Astrocyte (in vitro differentiated cells and primary cell): Measurements from ENCODE around the gene PRR29. TPM values are rescaled to one million over a fixed set of nuclear protein-coding genes. Genes with fewer than 3 reads are reported as not detected.

Experiments
- DNase-seq: peaks from one replicate; pipeline ENCODE4 v3.0.0-alpha.2; 2010; ENCODE audit warnings: low read depth
- FAIRE-seq: peaks from 2 replicates; lab custom pipeline; 2011; peaks lifted over from hg19 to GRCh38; lab: Jason Lieb, UNC
- H2AFZ ChIP-seq: 2 replicates; pipeline ENCODE4 v1.6.0; 2012; ENCODE audit warnings: low read depth, low read length, inconsistent platforms
- H3K27ac ChIP-seq: 2 replicates; pipeline ENCODE4 v1.5.1; 2011; ENCODE audit warnings: low read depth, low read length, inconsistent platforms
- H3K27me3 ChIP-seq: 2 replicates; pipeline ENCODE4 v1.6.0; 2011; ENCODE audit warnings: low read length, inconsistent platforms; ENCODE audit not compliant: insufficient read depth
- H3K36me3 ChIP-seq: 2 replicates; pipeline ENCODE4 v1.5.1; 2011; ENCODE audit warnings: low read length, inconsistent platforms; ENCODE audit not compliant: insufficient read depth
- H3K4me1 ChIP-seq: 2 replicates; pipeline ENCODE4 v1.5.1; 2011; ENCODE audit warnings: low read length, inconsistent platforms; ENCODE audit not compliant: insufficient read depth
- H3K4me2 ChIP-seq: 2 replicates; pipeline ENCODE4 v1.6.0; 2012; ENCODE audit warnings: low read length, inconsistent platforms
- H3K4me3 ChIP-seq: 2 replicates; pipeline ENCODE4 v1.5.1; 2011; ENCODE audit warnings: low read depth, mild to moderate bottlenecking, low read length, inconsistent platforms; ENCODE audit not compliant: insufficient read depth
- H3K79me2 ChIP-seq: 2 replicates; pipeline ENCODE4 v1.6.0; 2012; ENCODE audit warnings: mild to moderate bottlenecking, low read length, inconsistent platforms; ENCODE audit not compliant: insufficient read depth
- H3K9ac ChIP-seq: 2 replicates; pipeline ENCODE4 v1.6.0; 2012; ENCODE audit warnings: mild to moderate bottlenecking, low read length, inconsistent platforms
- H3K9me3 ChIP-seq: 2 replicates; pipeline ENCODE4 v1.5.1; 2012; ENCODE audit warnings: low read depth, mild to moderate bottlenecking, low read length, inconsistent platforms; ENCODE audit not compliant: insufficient read depth
- H4K20me1 ChIP-seq: 2 replicates; pipeline ENCODE4 v1.6.0; 2012; ENCODE audit warnings: low read length, inconsistent platforms; ENCODE audit not compliant: insufficient read depth
- H3K27ac Mint-ChIP-seq: one replicate; pipeline ENCODE4 v1.8.0; 2021; ENCODE audit warnings: mild to moderate bottlenecking, mixed read lengths; ENCODE audit not compliant: unreplicated experiment
- H3K27me3 Mint-ChIP-seq: one replicate; pipeline ENCODE4 v1.8.0; 2021; ENCODE audit warnings: low read depth, mixed read lengths; ENCODE audit not compliant: unreplicated experiment
- H3K36me3 Mint-ChIP-seq: one replicate; pipeline ENCODE4 v1.8.0; 2021; ENCODE audit warnings: low read depth, mixed read lengths; ENCODE audit not compliant: unreplicated experiment
- H3K4me1 Mint-ChIP-seq: one replicate; pipeline ENCODE4 v1.8.0; 2021; ENCODE audit warnings: low read depth, mixed read lengths; ENCODE audit not compliant: unreplicated experiment
- H3K4me3 Mint-ChIP-seq: one replicate; pipeline ENCODE4 v1.8.0; 2021; ENCODE audit warnings: mild to moderate bottlenecking, moderate library complexity, mixed read lengths; ENCODE audit not compliant: unreplicated experiment
- H3K9me3 Mint-ChIP-seq: one replicate; pipeline ENCODE4 v1.8.0; 2021; ENCODE audit warnings: mild to moderate bottlenecking, mixed read lengths; ENCODE audit not compliant: unreplicated experiment
- EZH2 ChIP-seq: IDR thresholded peaks from 2 replicates; pipeline ENCODE4 v1.6.1; 2012; ENCODE audit warnings: mild to moderate bottlenecking, low read length, inconsistent platforms; ENCODE audit not compliant: insufficient read depth
- total RNA-seq: library from RNA; stranded (reverse); gene quantifications from 2 replicates; pipeline ENCODE4 v1.2.1, GENCODE V29; 2021
- TF ChIP-seq, protein P1 (sequence below): IDR thresholded peaks from 2 replicates; pipeline ENCODE4 v1.5.1; 2011; ENCODE audit warnings: low read depth, mild to moderate bottlenecking, inconsistent platforms, low read length, moderate library complexity; ENCODE audit not compliant: insufficient read depth

PRR29 gene
- total RNA-seq, 1 donor from 2014 or later, result 0.54 TPM

DNA sequence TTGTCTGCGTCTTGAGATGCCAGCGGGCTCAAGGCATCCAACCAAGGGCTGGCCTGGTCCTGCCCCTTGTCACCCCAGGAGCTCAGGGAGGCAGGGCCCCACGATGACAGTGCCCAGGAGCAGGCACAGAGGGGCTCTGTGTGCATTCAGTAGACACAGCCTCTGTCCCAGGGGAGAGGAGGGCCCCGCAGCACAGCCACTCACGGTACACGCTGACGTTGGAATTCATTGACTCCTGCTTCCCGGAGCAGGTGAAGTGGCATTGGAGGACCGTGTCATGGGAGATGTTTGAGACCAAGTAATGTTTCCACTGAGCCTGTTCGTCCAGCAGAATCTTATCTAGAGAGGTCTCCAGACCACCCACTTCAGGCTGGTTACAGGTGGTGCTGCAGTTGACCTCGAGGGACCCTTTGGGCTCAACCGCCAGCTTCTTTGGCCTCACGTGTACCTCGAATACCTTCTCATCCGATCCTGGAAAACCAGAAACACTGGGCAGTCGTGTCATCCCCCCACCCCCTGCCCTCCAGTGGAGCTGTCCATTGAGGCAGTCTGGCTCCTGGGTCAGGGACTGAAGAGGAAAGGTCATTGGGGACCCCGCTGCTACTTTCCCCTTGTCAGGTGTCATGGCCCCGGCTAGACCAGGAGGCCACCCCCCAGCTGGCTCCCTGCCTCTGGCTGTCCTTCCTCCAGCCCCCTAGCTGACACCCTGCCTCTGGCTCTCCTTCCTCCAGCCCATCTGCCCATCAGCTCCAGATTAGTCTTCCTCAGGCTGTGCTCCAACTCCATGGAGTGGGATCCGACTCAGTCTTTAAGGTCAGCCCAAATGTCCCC lies 7.0 kb downstream of the PRR29 start:
- no peak overlapping the region for H3K4me3 ChIP-seq
- H3K9me3 ChIP-seq, result no peaks in the 10 kb centered on the region
- H3K27ac Mint-ChIP-seq, result no peak overlapping the region
- no peaks in the 10 kb centered on the region for H3K27me3 ChIP-seq
- no peak overlapping the region for H3K4me3 Mint-ChIP-seq
- no peak overlapping the region for H3K27ac ChIP-seq
- H3K36me3 Mint-ChIP-seq, result no peaks in the 10 kb centered on the region
- H3K36me3 ChIP-seq, result no peaks in the 10 kb centered on the region
- H3K27me3 Mint-ChIP-seq, result peaks cover 20% of the 10 kb centered on the region
- H4K20me1 ChIP-seq, result no peaks in the 10 kb centered on the region
- H2AFZ ChIP-seq, result no peak overlapping the region
- H3K4me1 Mint-ChIP-seq, result peaks cover 9% of the 10 kb centered on the region
- no peaks in the 10 kb centered on the region for H3K9me3 Mint-ChIP-seq
- no peak for TF ChIP-seq EZH2
- TF ChIP-seq, protein P1, sequence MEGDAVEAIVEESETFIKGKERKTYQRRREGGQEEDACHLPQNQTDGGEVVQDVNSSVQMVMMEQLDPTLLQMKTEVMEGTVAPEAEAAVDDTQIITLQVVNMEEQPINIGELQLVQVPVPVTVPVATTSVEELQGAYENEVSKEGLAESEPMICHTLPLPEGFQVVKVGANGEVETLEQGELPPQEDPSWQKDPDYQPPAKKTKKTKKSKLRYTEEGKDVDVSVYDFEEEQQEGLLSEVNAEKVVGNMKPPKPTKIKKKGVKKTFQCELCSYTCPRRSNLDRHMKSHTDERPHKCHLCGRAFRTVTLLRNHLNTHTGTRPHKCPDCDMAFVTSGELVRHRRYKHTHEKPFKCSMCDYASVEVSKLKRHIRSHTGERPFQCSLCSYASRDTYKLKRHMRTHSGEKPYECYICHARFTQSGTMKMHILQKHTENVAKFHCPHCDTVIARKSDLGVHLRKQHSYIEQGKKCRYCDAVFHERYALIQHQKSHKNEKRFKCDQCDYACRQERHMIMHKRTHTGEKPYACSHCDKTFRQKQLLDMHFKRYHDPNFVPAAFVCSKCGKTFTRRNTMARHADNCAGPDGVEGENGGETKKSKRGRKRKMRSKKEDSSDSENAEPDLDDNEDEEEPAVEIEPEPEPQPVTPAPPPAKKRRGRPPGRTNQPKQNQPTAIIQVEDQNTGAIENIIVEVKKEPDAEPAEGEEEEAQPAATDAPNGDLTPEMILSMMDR, result no peak
- H3K4me1 ChIP-seq, result peaks cover 6% of the 10 kb centered on the region
- H3K9ac ChIP-seq, result no peak overlapping the region
- DNase-seq (no peak), FAIRE-seq (no peak)
- H3K79me2 ChIP-seq, result no peaks in the 10 kb centered on the region
- H3K4me2 ChIP-seq, result no peak overlapping the region

DNA sequence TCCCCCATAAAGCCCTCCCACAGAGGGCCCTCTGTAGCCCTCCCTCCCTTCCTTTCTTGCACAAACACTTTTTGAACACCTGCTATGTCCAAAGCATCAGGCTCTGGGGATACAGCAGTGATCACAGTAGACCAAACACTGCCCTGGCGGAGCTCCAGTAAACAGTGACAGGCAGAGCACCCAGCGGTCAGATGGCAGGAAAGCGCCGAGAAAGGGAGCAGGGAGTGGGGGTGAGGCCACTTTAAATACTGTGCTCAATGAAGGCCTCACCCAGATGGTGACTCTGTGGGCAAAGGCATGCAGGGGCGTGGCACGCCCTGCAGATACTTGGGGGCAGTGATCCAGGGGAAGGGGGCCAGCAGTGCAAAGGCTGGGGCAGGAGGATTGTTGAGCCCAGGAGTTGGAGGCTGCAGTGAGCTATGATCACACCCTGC lies 7.6 kb downstream of the PRR29 start:
- no peak overlapping the region for H3K4me3 Mint-ChIP-seq
- no peak for FAIRE-seq
- H3K27ac ChIP-seq, result no peak overlapping the region

More for the DNA sequence above, 7.6 kb downstream of the PRR29 start:
- Histone ChIP-seq H3K4me3 (no peak overlapping the region), H3K9me3 (no peaks in the 10 kb centered on the region), H4K20me1 (no peaks in the 10 kb centered on the region), H3K9ac (no peak overlapping the region), H3K36me3 (no peaks in the 10 kb centered on the region), H3K4me1 (peaks cover 6% of the 10 kb centered on the region), H3K27me3 (no peaks in the 10 kb centered on the region), H2AFZ (no peak overlapping the region), H3K4me2 (no peak overlapping the region), H3K79me2 (no peaks in the 10 kb centered on the region)
- no peak for TF ChIP-seq EZH2
- TF ChIP-seq, protein P1, result no peak
- peaks cover 20% of the 10 kb centered on the region for H3K27me3 Mint-ChIP-seq
- peaks cover 9% of the 10 kb centered on the region for H3K4me1 Mint-ChIP-seq
- DNase-seq, result no peak
- H3K9me3 Mint-ChIP-seq, result no peaks in the 10 kb centered on the region
- no peaks in the 10 kb centered on the region for H3K36me3 Mint-ChIP-seq
- H3K27ac Mint-ChIP-seq, result no peak overlapping the region
